HG03457 (cell line): ENCODE data around the gene KIR2DL3.
"Not testable (repeated sequence)": the region's sequence is repeated elsewhere in the genome, so short reads cannot be mapped to it uniquely, and the experiment has no call there.

Source experiments
- ATAC-seq: cut with Tn5 transposase; IDR thresholded peaks from one replicate; pipeline ENCODE4 v1.9.1; 2021; ENCODE audit warnings: moderate number of reproducible peaks; ENCODE audit not compliant: unreplicated experiment

KIR2DL3 gene

DNA sequence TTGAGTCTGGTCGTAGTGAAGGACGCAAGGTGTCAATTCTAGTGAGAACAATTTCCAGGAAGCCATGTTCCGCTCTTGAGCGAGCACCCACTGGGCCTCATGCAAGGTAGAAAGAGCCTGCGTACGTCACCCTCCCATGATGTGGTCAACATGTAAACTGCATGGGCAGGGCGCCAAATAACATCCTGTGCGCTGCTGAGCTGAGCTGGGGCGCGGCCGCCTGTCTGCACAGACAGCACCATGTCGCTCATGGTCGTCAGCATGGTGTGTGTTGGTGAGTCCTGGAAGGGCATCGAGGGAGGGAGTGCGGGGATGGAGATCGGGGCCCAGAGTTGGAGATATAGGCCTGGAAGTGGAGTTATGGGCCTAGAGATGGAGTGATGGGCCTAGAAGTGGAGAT is at the start of gene KIR2DL3:
TSS of gene KIR2DL3 (plus strand) at position 208 of the 400 bp plus-strand sequence. CDS start at position 241, 33 bp downstream.
- ATAC-seq, result not testable (repeated sequence)

DNA sequence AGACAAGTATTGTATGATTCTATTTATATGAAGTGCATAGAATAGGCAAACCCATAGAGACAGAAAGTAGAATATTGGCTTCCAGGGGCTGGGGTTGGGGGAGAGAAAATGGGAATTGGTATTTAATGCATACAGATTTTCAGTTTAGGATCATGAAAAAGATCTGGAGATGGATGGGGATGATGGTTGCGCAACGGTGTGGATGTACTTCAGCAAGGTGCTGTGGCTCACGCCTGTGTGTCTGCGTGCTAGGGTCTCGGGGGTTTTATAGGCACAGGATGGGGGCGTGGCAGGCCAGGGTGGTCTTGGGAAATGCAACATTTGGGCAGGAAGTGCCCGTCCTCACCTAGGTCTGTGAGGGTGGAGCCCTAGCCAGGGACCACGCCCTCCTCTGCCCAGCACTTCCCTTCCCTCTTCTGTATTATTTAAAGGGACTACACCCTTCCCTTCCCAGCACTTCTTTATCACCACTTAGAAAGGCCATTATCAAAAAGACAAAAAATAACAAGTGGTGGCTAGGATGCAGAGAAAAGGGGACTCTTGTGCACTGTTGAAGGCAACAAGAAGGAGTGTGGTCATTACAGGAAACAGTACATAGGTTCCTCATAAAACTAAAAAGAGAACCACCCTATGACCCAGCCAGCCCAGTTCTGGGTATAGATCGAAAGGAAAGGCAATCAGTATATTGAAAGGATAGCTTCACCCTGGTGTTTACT is 46.6 kb upstream of the KIR2DL3 start:
- ATAC-seq, result no peak

- ATAC-seq, result no peak
Measured at GRCh38 chr19:54692298-54692615, 46.1 kb upstream of the KIR2DL3 start.

DNA sequence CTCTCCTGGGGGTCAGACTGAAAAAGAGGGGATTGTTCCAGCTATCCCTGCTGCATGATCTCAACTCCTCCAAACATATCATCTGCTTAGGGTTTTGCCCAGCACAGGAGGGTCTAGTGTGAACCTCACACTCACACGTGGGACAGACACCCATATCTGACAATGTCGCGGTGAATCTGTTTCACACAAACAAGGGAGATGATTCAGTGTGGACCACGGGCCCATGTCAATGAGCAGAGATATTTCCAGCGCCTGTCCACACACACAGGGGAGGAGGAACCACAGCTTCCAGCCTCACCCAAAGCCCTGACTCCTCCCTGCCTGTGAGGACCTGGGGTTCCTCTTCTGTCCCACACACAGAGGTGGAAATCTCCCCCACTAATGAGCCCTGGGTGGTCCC is 43.7 kb upstream of the KIR2DL3 start:
- ATAC-seq, result no peak

DNA sequence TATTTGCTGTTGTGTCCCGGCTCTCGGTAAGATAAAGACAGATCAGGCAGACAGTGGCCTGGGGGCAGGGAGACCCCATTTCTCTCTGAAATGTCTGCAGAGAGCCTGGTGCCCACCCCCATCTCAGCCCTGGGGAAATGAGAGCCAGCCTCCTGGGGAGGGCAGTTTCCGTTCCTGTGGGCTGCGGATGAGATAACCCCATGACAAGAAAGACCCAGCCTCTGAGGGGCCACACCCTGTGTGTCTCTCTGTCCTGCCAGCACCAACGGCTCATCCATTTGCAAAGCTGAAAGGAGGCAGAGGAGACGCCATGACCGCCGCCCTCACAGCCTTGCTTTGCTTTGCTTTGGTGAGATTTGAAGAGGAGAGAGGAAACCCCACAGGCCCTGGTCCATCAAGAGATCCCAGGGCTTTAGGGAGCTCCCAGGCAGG is 42.2 kb upstream of the KIR2DL3 start:
- no peak for ATAC-seq

DNA sequence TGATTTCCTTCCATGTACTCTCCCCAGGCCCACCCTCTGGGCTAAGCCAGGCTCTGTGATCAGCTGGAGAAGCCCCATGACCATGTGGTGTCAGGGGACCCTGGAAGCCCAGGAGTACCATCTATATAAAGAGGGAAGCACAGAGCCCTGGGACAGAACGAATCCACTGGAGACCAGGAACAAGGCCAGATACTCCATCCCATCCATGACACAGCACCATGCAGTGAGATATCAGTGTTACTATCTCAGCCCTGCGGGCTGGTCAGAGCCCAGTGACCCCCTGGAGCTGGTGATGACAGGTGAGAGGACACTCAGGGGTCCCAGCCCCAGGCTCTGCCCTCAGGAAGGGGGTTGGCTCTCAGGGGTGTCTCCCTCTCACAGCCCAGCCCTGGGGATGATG is 41.5 kb upstream of the KIR2DL3 start:
- no peak for ATAC-seq

DNA sequence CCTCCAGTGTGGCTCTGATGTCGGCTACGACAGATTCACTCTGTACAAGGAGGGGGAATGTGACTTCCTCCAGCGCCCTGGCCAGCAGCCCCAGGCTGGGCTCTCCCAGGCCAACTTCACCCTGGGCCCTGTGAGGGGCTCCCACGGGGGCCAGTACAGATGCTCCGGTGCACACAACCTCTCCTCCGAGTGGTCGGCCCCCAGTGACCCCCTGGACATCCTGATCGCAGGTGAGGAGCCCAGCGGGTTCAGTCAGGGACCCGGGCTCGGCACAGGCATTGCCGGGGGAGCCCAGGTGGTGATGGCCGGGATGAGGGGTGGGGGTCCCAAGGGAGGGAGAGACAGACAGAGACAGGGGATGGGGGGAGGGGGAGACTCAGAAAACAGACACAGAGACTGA is 40.6 kb upstream of the KIR2DL3 start:
- ATAC-seq, result not testable (repeated sequence)

- no peak for ATAC-seq
Measured at GRCh38 chr19:54704928-54705327, 33.4 kb upstream of the KIR2DL3 start.

DNA sequence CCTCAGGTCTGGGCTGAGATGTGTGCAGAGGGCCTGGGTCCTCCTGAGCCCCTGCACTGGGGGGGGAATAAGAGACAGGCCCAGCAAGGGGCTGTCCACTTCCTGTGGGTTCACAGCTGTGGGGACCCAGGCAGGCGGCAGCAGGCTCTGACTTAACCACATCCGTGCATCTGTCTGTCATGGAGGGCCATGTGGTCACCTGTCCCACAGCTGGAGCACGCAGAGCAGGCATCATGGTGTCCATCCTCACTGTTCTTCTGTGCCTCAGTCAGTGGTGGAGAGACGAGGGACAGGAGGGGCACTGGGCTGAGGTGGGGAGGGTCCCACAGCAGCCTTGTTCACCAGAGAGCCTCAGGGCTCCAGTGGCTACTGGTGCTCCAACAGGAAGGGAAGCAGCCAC is 30.4 kb upstream of the KIR2DL3 start:
- ATAC-seq, result no peak

DNA sequence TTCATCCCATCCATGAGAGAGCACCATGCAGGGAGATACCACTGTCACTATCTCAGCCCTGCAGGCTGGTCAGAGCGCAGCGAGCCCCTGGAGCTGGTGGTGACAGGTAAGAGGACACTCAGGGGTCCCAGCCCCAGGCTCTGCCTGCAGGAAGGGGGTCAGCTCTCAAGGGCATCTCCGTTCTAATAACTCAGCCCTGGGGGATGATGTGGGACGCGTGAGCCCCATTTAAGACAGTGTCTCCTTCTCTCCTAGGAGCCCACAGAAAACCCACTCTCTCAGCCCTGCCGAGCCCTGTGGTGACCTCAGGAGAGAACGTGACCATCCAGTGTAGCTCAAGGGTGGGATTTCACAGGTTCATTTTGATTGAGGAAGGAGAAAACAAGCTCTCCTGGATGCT is 29.5 kb upstream of the KIR2DL3 start:
- ATAC-seq, result no peak

DNA sequence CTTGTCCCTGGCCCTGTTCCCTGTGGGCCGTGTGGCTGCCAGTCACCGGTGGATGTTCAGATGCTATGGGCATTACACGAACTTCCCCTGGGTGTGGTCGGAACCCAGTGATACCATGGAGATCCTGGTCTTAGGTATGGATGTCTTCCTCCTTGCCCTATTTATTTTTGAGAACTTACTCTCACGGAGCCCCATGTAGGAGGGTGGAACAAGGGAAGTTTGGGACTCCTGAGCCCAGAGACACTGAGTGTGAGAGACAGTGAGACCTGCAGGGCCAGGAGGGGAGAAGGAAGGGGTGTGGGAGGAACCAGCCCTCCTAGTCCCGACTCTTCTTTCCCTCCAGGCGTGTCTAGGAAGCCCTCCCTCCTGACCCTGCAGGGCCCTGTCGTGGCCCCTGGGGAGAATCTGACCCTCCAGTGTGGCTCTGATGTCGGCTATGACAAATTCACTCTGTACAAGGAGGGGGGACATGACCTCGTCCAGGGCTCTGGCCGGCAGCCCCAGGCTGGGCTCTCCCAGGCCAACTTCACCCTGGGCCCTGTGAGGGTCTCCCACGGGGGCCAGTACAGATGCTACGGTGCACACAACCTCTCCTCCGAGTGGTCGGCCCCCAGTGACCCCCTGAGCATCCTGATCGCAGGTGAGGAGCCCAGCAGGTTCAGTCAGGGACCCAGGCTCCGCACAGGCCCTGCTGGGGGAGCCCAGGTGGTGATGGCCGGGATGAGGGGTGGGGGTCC is 28.9 kb upstream of the KIR2DL3 start:
- no peak for ATAC-seq

GRCh38 chr19:54709956-54710355 is 28.4 kb upstream of the KIR2DL3 start:
- not testable (repeated sequence) for ATAC-seq

DNA sequence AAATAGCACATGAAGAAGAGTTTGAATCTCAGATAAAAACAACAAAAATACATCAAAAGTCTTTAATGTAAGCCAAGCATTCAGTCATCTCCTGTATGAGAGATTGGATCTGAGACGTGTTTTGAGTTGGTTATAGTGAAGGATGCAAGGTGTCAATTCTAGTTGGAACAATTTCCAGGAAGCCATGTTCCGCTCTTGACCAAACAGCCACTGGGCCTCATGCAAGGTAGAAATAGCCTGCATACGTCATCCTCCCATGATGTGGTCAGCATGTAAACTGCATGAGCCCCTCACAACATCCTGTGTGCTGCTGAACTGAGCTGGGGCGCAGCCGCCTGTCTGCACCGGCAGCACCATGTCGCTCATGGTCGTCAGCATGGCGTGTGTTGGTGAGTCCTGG is 14.2 kb upstream of the KIR2DL3 start, which contains the start of gene KIR3DL3:
TSS of gene KIR3DL3 (plus strand) at position 301 of the 400 bp plus-strand sequence. CDS start at position 356, 55 bp downstream.
- no peak for ATAC-seq

GRCh38 chr19:54724644-54725043 is 13.7 kb upstream of the KIR2DL3 start:
- no peak for ATAC-seq

GRCh38 chr19:54725321-54725720 is 13.0 kb upstream of the KIR2DL3 start:
- ATAC-seq, result no peak

DNA sequence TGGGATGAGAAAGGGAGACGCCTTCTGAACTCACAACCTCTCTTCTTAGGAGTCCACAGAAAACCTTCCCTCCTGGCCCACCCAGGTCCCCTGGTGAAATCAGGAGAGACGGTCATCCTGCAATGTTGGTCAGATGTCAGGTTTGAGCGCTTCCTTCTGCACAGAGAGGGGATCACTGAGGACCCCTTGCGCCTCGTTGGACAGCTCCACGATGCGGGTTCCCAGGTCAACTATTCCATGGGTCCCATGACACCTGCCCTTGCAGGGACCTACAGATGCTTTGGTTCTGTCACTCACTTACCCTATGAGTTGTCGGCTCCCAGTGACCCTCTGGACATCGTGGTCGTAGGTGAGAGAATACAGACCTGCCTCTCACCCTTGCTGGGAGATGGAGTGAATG is 10.8 kb upstream of the KIR2DL3 start:
- no peak for ATAC-seq

- no peak for ATAC-seq
Measured at GRCh38 chr19:54728167-54728566, 10.1 kb upstream of the KIR2DL3 start.

DNA sequence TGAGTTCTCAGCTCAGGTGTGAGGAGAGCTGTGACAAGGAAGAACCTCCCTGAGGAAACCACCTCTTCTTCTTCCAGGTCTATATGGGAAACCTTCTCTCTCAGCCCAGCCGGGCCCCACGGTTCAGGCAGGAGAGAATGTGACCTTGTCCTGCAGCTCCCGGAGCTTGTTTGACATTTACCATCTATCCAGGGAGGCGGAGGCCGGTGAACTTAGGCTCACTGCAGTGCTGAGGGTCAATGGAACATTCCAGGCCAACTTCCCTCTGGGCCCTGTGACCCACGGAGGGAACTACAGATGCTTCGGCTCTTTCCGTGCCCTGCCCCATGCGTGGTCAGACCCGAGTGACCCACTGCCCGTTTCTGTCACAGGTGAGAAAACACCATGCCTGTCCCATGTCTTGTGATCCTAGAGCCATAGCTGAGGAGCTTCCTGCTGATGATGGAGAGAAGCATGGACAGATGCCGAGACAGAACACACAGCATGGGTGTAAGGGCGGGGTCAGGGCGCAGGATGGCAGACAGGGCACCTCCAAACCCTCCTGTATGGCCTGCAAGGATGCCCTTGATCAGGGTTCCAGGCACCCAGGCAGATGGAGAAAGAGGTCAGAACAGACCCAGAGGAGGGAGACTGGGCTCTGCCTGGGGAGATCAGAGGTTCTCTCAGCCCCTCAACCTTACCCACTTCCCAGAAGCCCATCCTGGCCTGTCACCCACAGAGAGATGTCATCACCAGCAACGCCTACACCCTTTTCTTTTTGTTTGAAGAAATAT is 8.7 kb upstream of the KIR2DL3 start:
- no peak for ATAC-seq

GRCh38 chr19:54731191-54731590 is 7.1 kb upstream of the KIR2DL3 start:
- ATAC-seq, result no peak

- no peak for ATAC-seq
Measured at GRCh38 chr19:54738715-54739114, 402 bp downstream of the KIR2DL3 start.

DNA sequence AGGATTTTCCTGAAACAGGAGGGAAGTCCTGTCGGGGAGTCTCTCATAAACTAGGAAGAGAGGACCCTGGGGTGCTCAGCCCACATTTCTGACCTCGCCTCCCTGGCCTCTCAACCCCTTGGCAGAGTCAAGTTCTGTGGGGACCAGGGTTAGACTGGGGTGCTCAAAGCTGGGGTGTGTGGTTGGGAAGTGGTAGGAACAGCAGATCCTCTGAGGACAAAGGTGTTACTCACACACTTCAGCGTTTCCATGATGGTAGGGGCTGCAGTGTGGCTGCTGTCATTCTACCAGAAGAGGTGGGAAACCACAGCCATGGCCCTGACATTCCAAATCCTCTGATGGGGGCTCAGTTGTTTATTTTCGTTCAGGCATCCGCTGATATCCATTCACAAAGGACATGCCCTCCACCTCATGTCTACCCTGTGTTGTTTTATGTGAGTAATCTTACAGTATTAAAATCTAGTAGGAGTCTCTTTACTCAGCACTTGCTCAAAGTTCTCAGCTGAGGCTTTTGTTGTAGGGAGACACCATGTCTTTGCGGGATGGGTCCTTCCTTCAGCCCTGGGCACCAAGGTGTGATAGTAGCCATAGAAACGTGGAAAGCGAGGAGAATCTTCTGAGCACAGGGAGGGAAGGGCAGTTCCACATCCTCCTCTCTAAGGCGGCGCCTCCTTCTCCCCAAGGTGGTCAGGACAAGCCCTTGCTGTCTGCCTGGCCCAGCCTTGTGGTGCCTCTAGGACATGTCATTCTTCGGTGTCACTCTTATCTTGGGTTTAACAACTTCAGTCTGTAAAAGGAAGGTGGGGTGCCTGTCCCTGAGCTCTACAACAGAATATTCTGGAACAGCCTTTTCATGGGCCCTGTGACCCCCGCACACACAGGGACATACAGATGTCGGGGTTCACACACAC is 1.5 kb downstream of the KIR2DL3 start:
- ATAC-seq, result no peak
